ENCODE measurements around the gene MAP3K4.
A peak's percentile ranks its signal among the peaks of the same experiment; 100 is the strongest.

MAP3K4 gene

DNA sequence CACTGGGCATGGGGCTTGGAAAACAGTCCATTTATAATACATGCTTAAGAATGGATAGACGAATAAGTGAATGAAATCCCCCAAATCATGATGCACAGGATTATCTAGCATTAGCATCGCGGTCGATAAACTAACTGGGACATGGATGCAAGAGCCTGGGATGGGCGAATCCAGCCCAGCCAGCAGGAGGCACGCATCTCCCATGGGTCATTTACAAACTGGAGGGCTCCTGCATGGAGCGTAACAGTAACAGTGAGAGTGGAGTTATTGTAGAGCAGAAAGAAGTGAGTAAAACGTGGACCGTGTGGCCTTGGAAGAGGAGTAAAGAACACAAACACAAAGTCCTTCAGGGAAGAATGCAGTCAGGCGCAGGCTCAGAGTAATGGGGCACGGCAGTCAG, 145.8 kb downstream of the MAP3K4 start:
- H3K27me3 ChIP-seq (replicated peaks), result no peaks in the 10 kb centered on the region
- TF ChIP-seq, protein P1, sequence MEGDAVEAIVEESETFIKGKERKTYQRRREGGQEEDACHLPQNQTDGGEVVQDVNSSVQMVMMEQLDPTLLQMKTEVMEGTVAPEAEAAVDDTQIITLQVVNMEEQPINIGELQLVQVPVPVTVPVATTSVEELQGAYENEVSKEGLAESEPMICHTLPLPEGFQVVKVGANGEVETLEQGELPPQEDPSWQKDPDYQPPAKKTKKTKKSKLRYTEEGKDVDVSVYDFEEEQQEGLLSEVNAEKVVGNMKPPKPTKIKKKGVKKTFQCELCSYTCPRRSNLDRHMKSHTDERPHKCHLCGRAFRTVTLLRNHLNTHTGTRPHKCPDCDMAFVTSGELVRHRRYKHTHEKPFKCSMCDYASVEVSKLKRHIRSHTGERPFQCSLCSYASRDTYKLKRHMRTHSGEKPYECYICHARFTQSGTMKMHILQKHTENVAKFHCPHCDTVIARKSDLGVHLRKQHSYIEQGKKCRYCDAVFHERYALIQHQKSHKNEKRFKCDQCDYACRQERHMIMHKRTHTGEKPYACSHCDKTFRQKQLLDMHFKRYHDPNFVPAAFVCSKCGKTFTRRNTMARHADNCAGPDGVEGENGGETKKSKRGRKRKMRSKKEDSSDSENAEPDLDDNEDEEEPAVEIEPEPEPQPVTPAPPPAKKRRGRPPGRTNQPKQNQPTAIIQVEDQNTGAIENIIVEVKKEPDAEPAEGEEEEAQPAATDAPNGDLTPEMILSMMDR (IDR thresholded peaks at IDR 0.05; ENCODE audit: low read depth, low read length, missing control alignments), result peak; percentile 13
- in situ Hi-C loops (cut with HindIII; ENCODE audit: low pct_ligation_motif_present, low sequenced_read_pairs), result no loop called here
- no peak for DNase-seq
- H3K36me3 ChIP-seq (replicated peaks), result peaks cover 4% of the 10 kb centered on the region
- H3K4me3 ChIP-seq (ENCODE audit: low read depth, low read length), result no peak overlapping the region
- H3K27ac ChIP-seq, result no peak overlapping the region

DNA sequence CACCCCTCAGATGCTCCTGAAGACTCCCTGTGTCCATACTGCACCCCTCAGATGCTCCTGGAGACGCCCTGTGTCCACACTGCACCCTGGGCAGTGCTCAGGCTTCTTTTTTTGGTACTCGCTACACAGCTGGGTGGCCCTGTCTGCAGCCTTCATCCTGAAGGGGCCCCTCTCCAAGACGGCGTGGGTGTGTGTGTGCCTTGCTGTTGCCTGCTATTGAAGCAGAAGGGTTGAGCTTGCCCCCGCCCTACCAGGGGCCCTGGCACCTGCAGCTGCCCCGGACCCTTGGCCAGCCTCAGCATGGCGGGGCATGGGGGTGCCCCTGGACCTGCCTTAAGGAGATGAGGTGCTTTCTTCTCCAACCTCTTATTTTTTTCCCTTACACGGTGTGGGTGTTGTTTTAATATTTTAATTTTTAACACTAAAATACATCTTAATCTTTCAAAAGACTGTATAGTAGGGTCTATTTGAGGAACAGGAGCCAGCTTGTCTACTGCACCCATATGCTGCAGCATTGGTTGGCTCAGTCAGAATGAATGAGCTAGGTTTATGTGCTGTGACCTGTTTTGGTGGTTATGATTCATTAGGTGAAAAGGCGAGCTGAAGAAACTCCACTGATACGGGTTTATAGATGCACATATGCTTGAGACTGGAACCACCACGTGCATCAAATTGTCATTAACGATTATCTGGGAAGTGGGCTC, 146.4 kb downstream of the MAP3K4 start:
- H3K36me3 ChIP-seq (replicated peaks), result peaks cover 4% of the 10 kb centered on the region
- DNase-seq, result no peak
- TF ChIP-seq, protein P1 (IDR thresholded peaks at IDR 0.05; ENCODE audit: low read depth, low read length, missing control alignments), result no peak
- H3K27ac ChIP-seq, result no peak overlapping the region
- H3K4me3 ChIP-seq (ENCODE audit: low read depth, low read length), result no peak overlapping the region
- no peaks in the 10 kb centered on the region for H3K27me3 ChIP-seq (replicated peaks)
- in situ Hi-C loops (cut with HindIII; ENCODE audit: low pct_ligation_motif_present, low sequenced_read_pairs), result no loop called here

DNA sequence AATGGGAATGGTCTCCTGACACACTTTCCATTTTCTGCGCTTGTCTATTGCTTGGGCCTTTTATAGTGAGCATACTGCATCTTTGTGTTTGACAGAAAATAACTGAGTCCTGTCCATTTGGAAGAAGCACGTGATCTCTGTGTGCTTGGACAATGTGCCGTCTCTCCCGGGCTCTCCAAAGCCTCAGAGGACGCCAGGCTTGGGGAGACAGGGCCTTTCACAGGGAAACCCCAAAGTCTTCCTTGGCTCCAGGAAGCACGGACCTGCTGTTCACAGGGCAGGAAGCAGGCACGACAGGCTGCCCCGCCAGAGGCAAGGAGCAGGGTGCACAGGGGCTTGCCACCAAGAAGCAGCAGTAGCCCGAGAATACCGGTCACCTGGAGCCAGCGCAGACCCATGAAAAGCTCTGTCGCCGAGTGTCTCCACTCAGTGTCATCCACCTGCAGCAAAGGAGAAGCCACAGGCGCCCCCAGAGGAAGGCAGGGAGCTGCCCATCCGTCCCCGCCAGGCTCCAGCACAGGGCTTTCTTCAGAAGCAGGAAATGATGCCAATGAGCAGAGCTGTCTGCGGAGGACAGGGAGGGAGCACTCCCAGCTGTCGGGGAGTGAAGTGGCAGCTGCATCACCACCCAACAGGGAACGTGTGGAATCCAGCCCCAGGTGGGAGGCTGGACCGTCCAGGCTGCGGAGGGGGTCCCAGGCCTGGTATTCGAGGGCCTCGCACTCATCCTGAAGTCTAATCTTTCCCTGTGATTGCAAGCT, 147.2 kb downstream of the MAP3K4 start:
- peaks cover 4% of the 10 kb centered on the region for H3K36me3 ChIP-seq (replicated peaks)
- in situ Hi-C loops (cut with HindIII; ENCODE audit: low pct_ligation_motif_present, low sequenced_read_pairs), result no loop called here

GRCh38 chr6:161139304-161139765, 147.8 kb downstream of the MAP3K4 start:
- H3K36me3 ChIP-seq (replicated peaks), result peaks cover 4% of the 10 kb centered on the region
- H3K27ac ChIP-seq, result no peak overlapping the region
- in situ Hi-C loops (cut with HindIII; ENCODE audit: low pct_ligation_motif_present, low sequenced_read_pairs), result no loop called here
- H3K27me3 ChIP-seq (replicated peaks), result no peaks in the 10 kb centered on the region
- no peak overlapping the region for H3K4me3 ChIP-seq (ENCODE audit: low read depth, low read length)
- TF ChIP-seq, protein P1 (IDR thresholded peaks at IDR 0.05; ENCODE audit: low read depth, low read length, missing control alignments), result no peak
- no peak for DNase-seq

More for the DNA sequence above, 147.2 kb downstream of the MAP3K4 start:
- H3K4me3 ChIP-seq (ENCODE audit: low read depth, low read length), result no peak overlapping the region
- no peaks in the 10 kb centered on the region for H3K27me3 ChIP-seq (replicated peaks)
- no peak for DNase-seq
- no peak overlapping the region for H3K27ac ChIP-seq
- TF ChIP-seq, protein P1 (IDR thresholded peaks at IDR 0.05; ENCODE audit: low read depth, low read length, missing control alignments), result no peak

GRCh38 chr6:161139766-161140553, 148.4 kb downstream of the MAP3K4 start:
- TF ChIP-seq, protein P1 (IDR thresholded peaks at IDR 0.05; ENCODE audit: low read depth, low read length, missing control alignments), result no peak
- Histone ChIP-seq H3K27me3 (replicated peaks) (no peaks in the 10 kb centered on the region), H3K27ac (no peak overlapping the region), H3K4me3 (ENCODE audit: low read depth, low read length) (no peak overlapping the region), H3K36me3 (replicated peaks) (peaks cover 4% of the 10 kb centered on the region)
- in situ Hi-C loops (cut with HindIII; ENCODE audit: low pct_ligation_motif_present, low sequenced_read_pairs), result no loop called here
- no peak for DNase-seq

All from brain microvascular endothelial cell (primary cell).